ENCODE data around the gene JOSD1. TPM values are rescaled to one million over a fixed set of nuclear protein-coding genes. Genes with fewer than 3 reads are reported as not detected.

JOSD1 gene
- total and polyA plus RNA-seq, 9 of the 15 experiments (the other 6 are each of a cell fraction or from before 2014, with no cell fraction given) = 8.9 to 39.1 (median 30.4) TPM

GRCh38 chr22:38681582-38682335 is 19.0 kb downstream of the JOSD1 start, which contains the start of gene TOMM22 (continued):
- no peak for TF ChIP-seq CSDE1 (IDR thresholded peaks at IDR 0.05)
- TF ChIP-seq, protein P1, sequence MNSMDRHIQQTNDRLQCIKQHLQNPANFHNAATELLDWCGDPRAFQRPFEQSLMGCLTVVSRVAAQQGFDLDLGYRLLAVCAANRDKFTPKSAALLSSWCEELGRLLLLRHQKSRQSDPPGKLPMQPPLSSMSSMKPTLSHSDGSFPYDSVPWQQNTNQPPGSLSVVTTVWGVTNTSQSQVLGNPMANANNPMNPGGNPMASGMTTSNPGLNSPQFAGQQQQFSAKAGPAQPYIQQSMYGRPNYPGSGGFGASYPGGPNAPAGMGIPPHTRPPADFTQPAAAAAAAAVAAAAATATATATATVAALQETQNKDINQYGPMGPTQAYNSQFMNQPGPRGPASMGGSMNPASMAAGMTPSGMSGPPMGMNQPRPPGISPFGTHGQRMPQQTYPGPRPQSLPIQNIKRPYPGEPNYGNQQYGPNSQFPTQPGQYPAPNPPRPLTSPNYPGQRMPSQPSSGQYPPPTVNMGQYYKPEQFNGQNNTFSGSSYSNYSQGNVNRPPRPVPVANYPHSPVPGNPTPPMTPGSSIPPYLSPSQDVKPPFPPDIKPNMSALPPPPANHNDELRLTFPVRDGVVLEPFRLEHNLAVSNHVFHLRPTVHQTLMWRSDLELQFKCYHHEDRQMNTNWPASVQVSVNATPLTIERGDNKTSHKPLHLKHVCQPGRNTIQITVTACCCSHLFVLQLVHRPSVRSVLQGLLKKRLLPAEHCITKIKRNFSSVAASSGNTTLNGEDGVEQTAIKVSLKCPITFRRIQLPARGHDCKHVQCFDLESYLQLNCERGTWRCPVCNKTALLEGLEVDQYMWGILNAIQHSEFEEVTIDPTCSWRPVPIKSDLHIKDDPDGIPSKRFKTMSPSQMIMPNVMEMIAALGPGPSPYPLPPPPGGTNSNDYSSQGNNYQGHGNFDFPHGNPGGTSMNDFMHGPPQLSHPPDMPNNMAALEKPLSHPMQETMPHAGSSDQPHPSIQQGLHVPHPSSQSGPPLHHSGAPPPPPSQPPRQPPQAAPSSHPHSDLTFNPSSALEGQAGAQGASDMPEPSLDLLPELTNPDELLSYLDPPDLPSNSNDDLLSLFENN (IDR thresholded peaks at IDR 0.05; ENCODE audit: low read depth in 2 of 2, low read length in 2 of 2) = no peak
- TF ChIP-seq RBM34 (IDR thresholded peaks at IDR 0.05; ENCODE audit: borderline replicate concordance, insufficient read depth, low read length) = no peak
- TF ChIP-seq MAZ (CRISPR knock-in tag; conservative IDR thresholded peaks at IDR 0.05 in 1 of 2, IDR thresholded peaks at IDR 0.05 in 1 of 2) = peak; percentile 54 to 74; a peak in 3 of 4 replicates
- TF ChIP-seq RBM17 (IDR thresholded peaks at IDR 0.05; ENCODE audit: borderline replicate concordance, low read depth, low read length) = no peak
- TF ChIP-seq ZNF644 (tag; IDR thresholded peaks at IDR 0.05; ENCODE audit: low read depth) = 0 out of 2 replicates have a peak, but pooled peaks have one; percentile 46
- peak; percentile 100 for TF ChIP-seq C11orf30 (IDR thresholded peaks at IDR 0.05; ENCODE audit: low read depth)
- peak; percentile 28 to 34; a peak in 3 of 4 replicates for TF ChIP-seq RAD21 (CRISPR knock-in tag; conservative IDR thresholded peaks at IDR 0.05 in 1 of 2, IDR thresholded peaks at IDR 0.05 in 1 of 2)
- 0 out of 3 replicates have a peak, but pooled peaks of 1 of the 2 experiments have one; percentile 45 for TF ChIP-seq CBX3 (IDR thresholded peaks at IDR 0.05; ENCODE audit: borderline replicate concordance in 1 of 2, low read length in 2 of 2)
- no peak for TF ChIP-seq NR4A1 (CRISPR knock-in tag; IDR thresholded peaks at IDR 0.05)
- TF ChIP-seq NR4A1 (tag; IDR thresholded peaks at IDR 0.05) = 0 out of 2 replicates have a peak, but pooled peaks have one; percentile 15
- TF ChIP-seq RNF2 (IDR thresholded peaks at IDR 0.05) = peak; percentile 32; the same call in 1 of the 2 replicates
- no peak for TF ChIP-seq FOXA1 (IDR thresholded peaks at IDR 0.05; ENCODE audit: borderline replicate concordance)
- TF ChIP-seq RERE (CRISPR knock-in tag; IDR thresholded peaks at IDR 0.05; ENCODE audit: borderline replicate concordance) = no peak
- no peak for TF ChIP-seq NUFIP1 (IDR thresholded peaks at IDR 0.05; ENCODE audit: partially characterized antibody)
- TF ChIP-seq SNIP1 (IDR thresholded peaks at IDR 0.05; ENCODE audit: low read depth) = peak; percentile 87
- 0 out of 2 replicates have a peak, but pooled peaks have one; percentile 6 for TF ChIP-seq TCF3 (CRISPR knock-in tag; IDR thresholded peaks at IDR 0.05)
- TF ChIP-seq ZZZ3 (IDR thresholded peaks at IDR 0.05) = 0 out of 2 replicates have a peak, but pooled peaks have one; percentile 46
- TF ChIP-seq HNRNPH1 (optimal IDR thresholded peaks at IDR 0.05; ENCODE audit: low read depth, low read length) = no peak

Measured in K562 (cell line).